NCI-H2171 treated with DMSO at 0.1 percent for 48 hours (cell line): ENCODE results near the gene GDF15.
A peak's percentile ranks its signal among the peaks of the same experiment; 100 is the strongest.

Source experiments
- DNase-seq: peaks from one replicate; lab custom pipeline; 2025; lab: John Stamatoyannopoulos, UW

Gene GDF15

DNA sequence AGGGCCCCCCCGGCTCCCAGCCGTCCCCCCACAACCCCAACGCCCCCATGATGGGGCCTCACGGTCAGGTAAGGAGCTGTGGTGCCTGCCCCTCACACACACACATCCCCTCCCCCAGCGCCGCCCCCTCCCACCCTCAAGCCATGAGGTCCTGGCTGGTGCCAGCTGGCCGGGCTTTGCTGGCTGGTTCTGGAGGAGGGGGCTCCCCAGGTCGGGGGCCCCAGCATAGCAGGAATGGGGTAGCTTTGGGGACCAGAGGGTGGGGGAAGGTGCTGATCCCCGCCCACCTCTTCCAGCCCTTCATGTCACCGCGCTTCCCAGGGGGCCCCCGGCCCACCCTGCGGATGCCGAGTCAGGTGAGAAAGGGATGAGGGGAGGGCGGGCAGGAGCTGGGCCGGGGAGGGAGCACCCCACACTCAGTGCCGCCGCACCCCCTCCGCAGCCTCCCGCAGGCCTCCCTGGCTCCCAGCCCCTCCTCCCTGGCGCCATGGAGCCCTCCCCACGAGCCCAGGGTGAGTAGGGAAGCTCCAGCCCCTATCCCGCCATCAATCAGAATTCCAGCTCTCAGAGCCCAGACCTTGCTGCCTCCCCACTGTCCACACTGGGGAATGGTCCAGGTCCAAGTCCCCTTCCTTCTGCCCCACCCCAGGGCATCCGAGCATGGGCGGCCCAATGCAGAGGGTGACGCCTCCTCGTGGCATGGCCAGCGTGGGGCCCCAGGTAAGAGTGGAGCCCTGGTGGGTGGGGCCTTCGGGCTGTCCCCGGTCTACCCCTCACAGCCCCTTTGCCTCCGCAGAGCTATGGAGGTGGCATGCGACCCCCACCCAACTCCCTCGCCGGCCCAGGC lies 45.6 kb downstream of the GDF15 start:
- no peak for DNase-seq

DNA sequence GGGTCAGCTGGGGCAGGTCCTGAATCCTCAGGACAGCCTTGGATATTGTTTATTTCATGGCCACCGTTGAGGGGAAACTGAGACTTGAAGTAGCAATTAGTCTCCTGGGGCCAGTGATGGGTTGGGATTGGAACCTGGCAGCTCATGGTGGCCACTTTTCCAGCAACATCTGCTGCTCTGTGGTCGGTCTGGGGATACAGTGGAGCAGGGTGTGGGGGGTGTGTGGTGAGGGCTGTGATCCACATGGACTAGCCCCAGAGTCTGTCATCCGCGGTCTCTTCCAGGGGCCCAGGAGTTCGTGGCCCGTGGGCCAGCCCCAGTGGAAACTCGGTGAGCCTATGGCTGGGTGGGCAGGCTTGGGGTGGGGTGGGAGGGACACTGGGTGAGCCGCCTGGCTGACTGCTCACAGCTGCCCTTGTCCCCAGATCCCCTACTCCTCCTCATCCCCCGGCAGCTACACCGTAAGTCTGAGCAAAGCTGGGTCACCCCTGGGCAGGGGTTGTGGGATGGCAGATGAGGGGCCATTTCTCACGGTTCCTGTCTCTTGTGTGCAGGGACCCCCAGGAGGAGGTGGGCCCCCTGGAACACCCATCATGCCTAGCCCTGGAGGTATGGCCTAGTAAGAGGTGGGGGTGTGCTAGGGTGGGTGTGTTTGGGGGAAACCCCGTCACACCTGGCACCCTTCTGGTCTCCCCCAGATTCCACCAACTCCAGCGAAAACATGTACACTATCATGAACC lies 46.5 kb downstream of the GDF15 start:
- no peak for DNase-seq

DNA sequence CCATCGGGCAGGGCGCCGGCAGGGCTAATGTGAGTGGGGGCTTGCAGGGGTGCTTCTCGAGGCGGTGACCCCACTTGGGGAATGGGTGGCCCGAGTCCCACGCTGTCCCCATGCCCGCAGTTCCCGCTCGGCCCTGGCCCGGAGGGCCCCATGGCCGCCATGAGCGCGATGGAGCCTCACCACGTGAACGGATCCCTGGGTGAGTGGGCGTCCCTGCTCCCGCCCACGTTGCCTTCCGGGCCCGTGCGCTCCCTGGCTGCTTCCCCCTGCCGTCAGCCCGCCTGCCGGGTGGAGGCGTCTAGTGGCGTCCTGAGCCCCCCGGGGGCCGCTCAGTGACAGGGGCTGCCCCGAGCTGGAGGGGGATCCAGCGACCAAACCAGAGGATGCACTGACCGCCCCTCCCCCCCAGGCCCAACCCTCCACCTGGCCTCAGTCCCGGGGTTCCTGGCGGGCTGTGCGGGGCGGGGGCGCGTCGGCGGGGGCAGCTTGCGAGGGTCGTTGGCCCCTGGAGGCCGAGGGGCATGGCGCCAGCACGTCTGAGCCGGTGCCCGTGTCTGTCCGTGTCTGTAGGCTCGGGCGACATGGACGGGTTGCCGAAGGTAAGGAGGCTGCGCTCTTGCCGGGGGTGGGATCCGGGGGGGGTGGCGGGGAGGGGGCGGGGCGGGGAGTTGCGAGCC lies 47.2 kb downstream of the GDF15 start:
- peak; percentile 52 for DNase-seq

- DNase-seq = no peak
These were observed 47.9 kb downstream of the GDF15 start for GRCh38 chr19:18433735-18434398.

DNA sequence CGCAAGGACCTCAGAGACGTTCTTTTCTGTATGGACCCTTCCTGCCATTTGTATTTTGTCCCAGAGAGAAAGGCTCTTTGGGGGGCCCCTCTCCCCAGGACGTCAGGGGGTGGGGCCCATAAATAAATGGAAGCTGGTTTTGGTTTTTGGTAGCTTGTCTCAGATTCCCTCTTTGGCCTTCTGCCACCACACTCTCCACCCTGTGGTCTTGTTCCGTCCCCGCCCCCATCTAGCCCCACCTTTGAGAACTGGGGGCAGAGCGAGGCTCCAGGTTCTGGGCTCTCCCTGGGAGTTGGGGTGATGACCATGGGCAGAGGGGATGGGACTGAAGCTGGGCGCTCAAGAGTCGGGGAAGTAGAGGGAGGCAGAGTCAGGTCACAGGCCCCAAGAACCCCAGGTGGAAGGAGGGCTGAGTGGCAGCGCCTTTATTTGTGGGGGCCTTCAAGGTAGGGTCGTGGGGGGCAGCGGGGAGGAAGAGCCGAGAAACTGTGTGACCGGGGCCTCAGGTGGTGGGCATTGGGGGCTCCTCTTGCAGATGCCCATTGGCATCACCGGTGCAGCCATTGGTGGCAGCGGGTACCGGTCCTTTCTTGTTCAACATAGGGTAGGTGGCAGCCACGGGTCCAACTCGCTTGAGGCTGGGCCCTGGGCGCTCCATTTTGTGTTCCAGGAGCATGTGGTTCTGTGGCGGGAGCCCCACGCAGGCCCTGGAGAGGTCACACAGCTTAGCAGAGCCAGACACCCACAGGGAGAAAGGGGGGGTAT lies 48.6 kb downstream of the GDF15 start:
- no peak for DNase-seq

DNA sequence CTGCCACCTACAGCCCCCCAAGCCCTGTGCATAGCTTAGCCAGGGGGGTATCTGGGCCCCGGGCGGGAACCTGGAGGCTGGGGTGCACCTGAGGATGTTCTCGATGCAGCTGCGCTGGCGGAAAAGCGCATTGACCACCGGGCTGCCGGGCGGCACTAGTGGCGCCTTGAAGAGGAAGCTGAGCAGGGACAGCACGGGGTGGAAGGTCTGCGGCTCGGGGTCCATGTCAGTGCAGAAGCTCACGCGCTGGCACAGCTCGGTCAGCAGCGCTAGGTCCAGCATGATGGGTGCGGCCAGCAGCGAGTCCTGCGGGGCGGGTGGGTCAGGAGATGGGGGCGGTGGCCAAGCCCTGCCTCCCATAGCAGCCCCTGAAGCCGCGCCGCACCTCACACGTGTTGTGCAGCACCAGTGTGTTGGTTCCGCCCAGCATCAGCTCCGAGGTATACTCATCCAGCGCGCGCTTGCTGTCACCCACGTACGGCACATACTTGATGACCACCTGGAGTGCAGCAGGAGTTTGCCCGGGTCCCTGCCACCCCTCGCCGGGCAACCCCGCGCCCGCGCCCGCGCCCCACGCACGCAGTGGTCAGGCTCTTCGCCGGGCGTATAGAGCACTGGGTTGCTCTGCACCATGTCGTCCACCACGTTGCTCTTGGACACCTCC lies 49.4 kb downstream of the GDF15 start:
- no peak for DNase-seq

- no peak for DNase-seq
These were observed 50.1 kb downstream of the GDF15 start for GRCh38 chr19:18435842-18436670.

GRCh38 chr19:18436671-18437490 lies 50.9 kb downstream of the GDF15 start:
- peak; percentile 81 for DNase-seq

DNA sequence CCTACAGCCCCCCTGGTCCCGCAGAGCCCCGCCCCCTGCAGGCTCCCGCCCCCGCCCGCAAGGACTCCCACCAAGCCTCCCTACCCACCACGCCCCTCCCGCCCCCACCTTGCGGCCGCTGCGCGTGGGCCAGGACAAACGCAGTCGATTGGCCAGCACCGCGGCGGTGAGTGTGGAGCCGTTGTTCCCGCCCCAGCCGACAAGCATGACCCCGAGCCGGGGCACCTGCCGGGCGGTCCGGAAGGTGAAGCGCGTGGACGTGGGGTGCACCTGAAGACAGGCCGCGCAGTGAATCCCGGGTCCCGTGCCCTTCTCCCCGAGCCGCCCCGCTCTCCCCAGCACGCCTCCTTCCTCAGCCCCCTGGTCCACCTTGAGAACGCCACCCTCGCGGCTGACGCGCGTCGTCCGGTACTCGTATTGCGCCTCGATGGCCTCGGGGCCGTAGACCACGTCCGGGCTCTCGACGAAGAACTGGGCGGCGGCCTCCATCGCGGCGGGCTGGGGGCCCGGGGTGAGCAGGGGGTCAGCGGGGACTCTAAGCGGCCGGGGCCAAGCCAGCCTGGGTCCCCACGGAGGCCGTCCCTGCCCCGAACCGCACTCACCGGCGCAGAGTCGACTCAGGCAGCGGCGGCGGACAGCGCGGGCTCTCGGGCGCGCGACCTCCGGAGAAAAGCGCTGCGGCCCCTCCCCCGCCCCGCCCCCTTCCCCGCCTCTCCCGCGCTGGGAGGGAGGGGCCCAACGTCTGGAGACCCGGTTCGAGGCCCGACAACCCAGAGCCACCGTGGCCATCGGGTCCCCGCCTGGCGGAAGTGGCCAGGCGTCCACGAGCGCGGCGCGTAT lies 51.8 kb downstream of the GDF15 start, which contains the start of gene ISYNA1:
Gene ISYNA1, minus strand, starts transcription at position 643 of the 840 bp plus-strand sequence. Its CDS starts 154 bp downstream, at position 489.
- DNase-seq = peak; percentile 36

GRCh38 chr19:18438331-18439024 lies 52.5 kb downstream of the GDF15 start:
- no peak for DNase-seq
